Esophagus muscularis mucosa (tissue), 3 donors: ENCODE measurements around the gene WDR87.

ENCODE experiments used
- CTCF ChIP-seq, 3 experiments: fragments of 200-600 bp in 2 of 3; fragments of 450-650 bp in 1 of 3; sonication (generic) in 2 of 3; IDR thresholded peaks; one replicate each; pipeline ENCODE4 v1.5.1; 2017 to 2019; ENCODE audit warnings: antibody characterized with exemption in 3 of 3, mild to moderate bottlenecking in 2 of 3, moderate library complexity in 1 of 3
- POLR2A ChIP-seq: fragments of 450-650 bp; IDR thresholded peaks from one replicate; pipeline ENCODE4 v1.6.1; 2017; ENCODE audit warnings: antibody characterized with exemption, moderate library complexity, mild to moderate bottlenecking, low read depth
- POLR2AphosphoS5 ChIP-seq, 2 donors: sonication (generic); formaldehyde crosslinking; IDR thresholded peaks; one replicate each; pipeline ENCODE4 v1.6.1; 2017; ENCODE audit warnings: antibody characterized with exemption in 2 of 2

- TF ChIP-seq CTCF (IDR thresholded peaks at IDR 0.05) (no peak), POLR2AphosphoS5 (IDR thresholded peaks at IDR 0.05) (no peak), POLR2A (no peak)
Observed at GRCh38 chr19:37899453-37899852, 6.9 kb downstream of the WDR87 start.
